ENCODE data around the gene IGBP1.
"Not testable (repeated sequence)": the region's sequence is repeated elsewhere in the genome, so short reads cannot be mapped to it uniquely, and the experiment has no call there.

IGBP1 gene

GRCh38 chrX:70133303-70134115, at the start of gene IGBP1:
TSS of gene IGBP1 (plus strand) at chrX:70133447. CDS start at chrX:70133948, 501 bp downstream.
- DNase-seq (ENCODE audit: low read depth): peak; percentile 89

GRCh38 chrX:70084592-70085240, 48.5 kb upstream of the IGBP1 start:
- DNase-seq (ENCODE audit: low read depth): no peak

GRCh38 chrX:70087857-70088630, 45.2 kb upstream of the IGBP1 start:
- DNase-seq (ENCODE audit: low read depth): peak; percentile 13

GRCh38 chrX:70088751-70089150, 44.5 kb upstream of the IGBP1 start:
- no peak for DNase-seq (ENCODE audit: low read depth)

- DNase-seq (ENCODE audit: low read depth): peak; percentile 62
Observed at GRCh38 chrX:70089604-70090297, 43.5 kb upstream of the IGBP1 start.

- no peak for DNase-seq (ENCODE audit: low read depth)
Observed at GRCh38 chrX:70092247-70092646, 41.0 kb upstream of the IGBP1 start.

- peak; percentile 37 for DNase-seq (ENCODE audit: low read depth)
Observed at GRCh38 chrX:70096052-70096451, 37.2 kb upstream of the IGBP1 start.

GRCh38 chrX:70105229-70105628, 28.0 kb upstream of the IGBP1 start:
- no peak for DNase-seq (ENCODE audit: low read depth)

- not testable (repeated sequence) for DNase-seq (ENCODE audit: low read depth)
Observed at GRCh38 chrX:70111436-70112026, 21.7 kb upstream of the IGBP1 start.

- no peak for DNase-seq (ENCODE audit: low read depth)
Observed at GRCh38 chrX:70117738-70118137, 15.5 kb upstream of the IGBP1 start.

GRCh38 chrX:70123014-70123413, 10.2 kb upstream of the IGBP1 start:
- not testable (repeated sequence) for DNase-seq (ENCODE audit: low read depth)

- no peak for DNase-seq (ENCODE audit: low read depth)
Observed at GRCh38 chrX:70124678-70125077, 8.6 kb upstream of the IGBP1 start.

GRCh38 chrX:70128071-70128470, 5.2 kb upstream of the IGBP1 start:
- no peak for DNase-seq (ENCODE audit: low read depth)

- DNase-seq (ENCODE audit: low read depth): peak; percentile 26
Observed at GRCh38 chrX:70129816-70130215, 3.4 kb upstream of the IGBP1 start.

GRCh38 chrX:70132224-70132623, 1.0 kb upstream of the IGBP1 start:
- DNase-seq (ENCODE audit: low read depth): peak; percentile 19

GRCh38 chrX:70132877-70133302, 357 bp upstream of the IGBP1 start:
- DNase-seq (ENCODE audit: low read depth): no peak

GRCh38 chrX:70134116-70134477, 850 bp downstream of the IGBP1 start:
- peak; percentile 32 for DNase-seq (ENCODE audit: low read depth)

- no peak for DNase-seq (ENCODE audit: low read depth)
Observed at GRCh38 chrX:70138622-70139021, 5.4 kb downstream of the IGBP1 start.

GRCh38 chrX:70139736-70140135, 6.5 kb downstream of the IGBP1 start:
- no peak for DNase-seq (ENCODE audit: low read depth)

- no peak for DNase-seq (ENCODE audit: low read depth)
Observed at GRCh38 chrX:70141373-70141772, 8.1 kb downstream of the IGBP1 start.

All from ELR (cell line).